Ovary (tissue), 9 donors: ENCODE results near the gene CCDC138. TPM values are rescaled to one million over a fixed set of nuclear protein-coding genes. Genes with fewer than 3 reads are reported as not detected.

Experiments used
- DNase-seq, 5 donors: peaks; one replicate each; pipeline ENCODE4 v3.0.0-alpha.2; 2019 to 2020
- H3K27ac ChIP-seq, 2 donors: fragments of 200-600 bp; one replicate each; pipeline versions ENCODE4 v1.5.1 to v1.8.0; 2019 to 2022
- H3K27me3 ChIP-seq: fragments of 200-600 bp; one replicate; pipeline ENCODE4 v1.8.0; 2022
- H3K36me3 ChIP-seq: fragments of 200-600 bp; sonication (generic); one replicate; pipeline ENCODE4 v1.5.1; 2019
- H3K4me1 ChIP-seq: one replicate; pipeline ENCODE4 v1.8.1; 2013; ENCODE audit warnings: mild to moderate bottlenecking, moderate library complexity; ENCODE audit not compliant: insufficient read depth
- H3K4me3 ChIP-seq: fragments of 200-600 bp; sonication (generic); one replicate; pipeline ENCODE4 v1.5.1; 2017
- H3K9me3 ChIP-seq, 2 donors: fragments of 200-600 bp in 1 of 2; sonication (generic) in 1 of 2; one replicate each; pipeline versions ENCODE4 v1.5.1 to v1.8.1; 2013 to 2019; ENCODE audit warnings: mild to moderate bottlenecking in 1 of 2, moderate library complexity in 1 of 2
- EP300 ChIP-seq: sonication (generic); formaldehyde crosslinking; IDR thresholded peaks from one replicate; pipeline ENCODE4 v1.6.1; 2017; ENCODE audit warnings: antibody characterized with exemption
- POLR2A ChIP-seq: fragments of 450-650 bp; IDR thresholded peaks from one replicate; pipeline ENCODE4 v1.6.1; 2017; ENCODE audit warnings: antibody characterized with exemption, mild to moderate bottlenecking, moderate library complexity
- WGBS, 3 donors: extraction: QIAGEN DNeasy Blood & Tissue Kit in 1 of 3; methylation state at CpG; one replicate each; pipeline versions ENCODE4 v1.1.5 to v1.1.7; 2013 to 2017; 5-methylcytosine and 5-hydroxymethylcytosine counted together
- intact Hi-C, 4 donors: fragments of 100-400 bp; cut with DNase I; formaldehyde crosslinking; loops; one replicate each; pipeline versions ENCODE4 v1.11.0 to v1.15.1; 2022 to 2023
- polyA plus RNA-seq, 2 donors: library from polyadenylated mRNA; stranded (reverse); fragments of 200-250 nt in 1 of 2; fragments of 350-450 nt in 1 of 2; fragmentation: Illumina TruSeq in 1 of 2; extraction: RNeasy Lipid Tissue Mini Kit (QIAGEN cat#74804) in 1 of 2; gene quantifications; one replicate each; pipeline ENCODE4 v1.2.3, GENCODE V29; 2013 to 2014
- total RNA-seq, 7 donors: library from RNA; depleted of rRNA in 2 of 7; stranded (reverse); fragments of >200 nt in 2 of 7; fragmentation: NEBNext Ultra II Directional in 3 of 7; extraction: Animal tissue kit (Norgen Biotek cat#: 25700) in 3 of 7; gene quantifications; one replicate each; pipeline versions ENCODE4 v1.1.0 to v1.2.4, GENCODE V29; 2016 to 2023
- TF ChIP-seq, protein P1 (sequence below), 3 donors: fragments of 450-650 bp in 2 of 3; fragments of 200-600 bp in 1 of 3; IDR thresholded peaks; one replicate each; pipeline versions ENCODE4 v1.5.1 to v1.8.0; 2016 to 2022; ENCODE audit warnings: antibody characterized with exemption in 3 of 3, mild to moderate bottlenecking in 1 of 3
- donor health status: DM: no; HTN: no; CAD: no; lungs with moderate emphysema.
- donor health status: DM: no; HTN: no; CAD: no.
- donor health status: Bipolar disorder and iron deficiency.
- donor health status: DM: yes; HTN: yes; CAD: no.
- donor health status: DM: no; HTN: no; CAD: no.
- donor health status: DM: yes; HTN: yes; CAD: no.

The CCDC138 gene
- total and polyA plus RNA-seq, 9 donors = 1.9 to 8.6 (median 4.6) TPM

- intact Hi-C loops = no loop called here
- TF ChIP-seq, protein P1, sequence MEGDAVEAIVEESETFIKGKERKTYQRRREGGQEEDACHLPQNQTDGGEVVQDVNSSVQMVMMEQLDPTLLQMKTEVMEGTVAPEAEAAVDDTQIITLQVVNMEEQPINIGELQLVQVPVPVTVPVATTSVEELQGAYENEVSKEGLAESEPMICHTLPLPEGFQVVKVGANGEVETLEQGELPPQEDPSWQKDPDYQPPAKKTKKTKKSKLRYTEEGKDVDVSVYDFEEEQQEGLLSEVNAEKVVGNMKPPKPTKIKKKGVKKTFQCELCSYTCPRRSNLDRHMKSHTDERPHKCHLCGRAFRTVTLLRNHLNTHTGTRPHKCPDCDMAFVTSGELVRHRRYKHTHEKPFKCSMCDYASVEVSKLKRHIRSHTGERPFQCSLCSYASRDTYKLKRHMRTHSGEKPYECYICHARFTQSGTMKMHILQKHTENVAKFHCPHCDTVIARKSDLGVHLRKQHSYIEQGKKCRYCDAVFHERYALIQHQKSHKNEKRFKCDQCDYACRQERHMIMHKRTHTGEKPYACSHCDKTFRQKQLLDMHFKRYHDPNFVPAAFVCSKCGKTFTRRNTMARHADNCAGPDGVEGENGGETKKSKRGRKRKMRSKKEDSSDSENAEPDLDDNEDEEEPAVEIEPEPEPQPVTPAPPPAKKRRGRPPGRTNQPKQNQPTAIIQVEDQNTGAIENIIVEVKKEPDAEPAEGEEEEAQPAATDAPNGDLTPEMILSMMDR (IDR thresholded peaks at IDR 0.05) = no peak
- TF ChIP-seq POLR2A = no peak
- no peak for TF ChIP-seq EP300
- Histone ChIP-seq H3K9me3 (no peaks in the 10 kb centered on the region), H3K27me3 (no peaks in the 10 kb centered on the region), H3K27ac (no peak overlapping the region), H3K4me1 (no peaks in the 10 kb centered on the region), H3K36me3 (no peaks in the 10 kb centered on the region), H3K4me3 (no peak overlapping the region)
- DNase-seq = no peak
- WGBS, 3 donors = 65 to 97% (median 81%) methylated on average over 3 of the region's 3 CpGs
Observed at GRCh38 chr2:108858894-108859293, 72.3 kb downstream of the CCDC138 start.

- intact Hi-C loops = no loop called here
- no peak overlapping the region for H3K27ac ChIP-seq
- H3K4me1 ChIP-seq = no peaks in the 10 kb centered on the region
- H3K27me3 ChIP-seq = no peaks in the 10 kb centered on the region
- TF ChIP-seq, protein P1 (IDR thresholded peaks at IDR 0.05) = no peak
- TF ChIP-seq POLR2A (no peak), EP300 (no peak)
- DNase-seq = no peak
- no peak overlapping the region for H3K4me3 ChIP-seq
- no peaks in the 10 kb centered on the region for H3K9me3 ChIP-seq
- H3K36me3 ChIP-seq = no peaks in the 10 kb centered on the region
Observed at GRCh38 chr2:108866041-108866440, 79.5 kb downstream of the CCDC138 start.

- TF ChIP-seq EP300 (no peak), POLR2A (no peak)
- TF ChIP-seq, protein P1 (IDR thresholded peaks at IDR 0.05) = no peak
- Histone ChIP-seq H3K4me3 (no peak overlapping the region), H3K4me1 (no peaks in the 10 kb centered on the region), H3K9me3 (no peaks in the 10 kb centered on the region), H3K27ac (no peak overlapping the region), H3K36me3 (no peaks in the 10 kb centered on the region), H3K27me3 (no peaks in the 10 kb centered on the region)
- intact Hi-C loops = no loop called here
- WGBS, 3 donors = 79 to 98% (median 85%) methylated on average over 1 of the region's 1 CpG
- DNase-seq = no peak
Observed at GRCh38 chr2:108868911-108869310, 82.3 kb downstream of the CCDC138 start.

DNA sequence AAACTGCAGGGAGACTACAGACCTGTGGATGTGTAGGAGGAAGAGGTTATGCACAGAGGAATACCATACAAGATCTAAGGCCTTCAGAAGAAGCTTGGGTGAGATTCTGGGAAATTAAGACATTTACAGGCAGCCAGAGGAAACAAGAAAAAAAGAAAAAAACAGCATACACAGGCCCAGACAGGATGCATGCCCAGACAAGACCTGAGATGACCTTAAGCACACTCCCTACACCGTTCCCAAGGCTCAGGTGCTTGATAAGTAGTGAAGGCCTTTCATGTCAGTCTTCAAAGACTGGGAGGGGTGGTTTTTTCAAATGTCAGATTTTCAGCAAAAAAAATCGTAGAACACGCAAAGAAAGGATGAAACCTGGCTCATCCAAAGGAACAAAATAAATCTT, 83.0 kb downstream of the CCDC138 start:
- no peak overlapping the region for H3K27ac ChIP-seq
- intact Hi-C loops = no loop called here
- H3K36me3 ChIP-seq = no peaks in the 10 kb centered on the region
- WGBS, 3 donors = 88 to 92% (median 90%) methylated on average over 3 of the region's 3 CpGs
- no peaks in the 10 kb centered on the region for H3K9me3 ChIP-seq
- no peaks in the 10 kb centered on the region for H3K27me3 ChIP-seq
- no peak overlapping the region for H3K4me3 ChIP-seq
- no peak for DNase-seq
- H3K4me1 ChIP-seq = no peaks in the 10 kb centered on the region
- no peak for TF ChIP-seq POLR2A

- TF ChIP-seq EP300 (no peak), POLR2A (no peak)
- TF ChIP-seq, protein P1 (IDR thresholded peaks at IDR 0.05) = no peak
- intact Hi-C loops = no loop called here
- Histone ChIP-seq H3K36me3 (no peaks in the 10 kb centered on the region), H3K4me1 (no peaks in the 10 kb centered on the region), H3K9me3 (no peaks in the 10 kb centered on the region), H3K27ac (no peak overlapping the region), H3K4me3 (no peak overlapping the region), H3K27me3 (no peaks in the 10 kb centered on the region)
- DNase-seq = no peak
- 97 to 99% (median 99%) methylated on average over 5 of the region's 5 CpGs for WGBS, 3 donors
Observed at GRCh38 chr2:108870069-108870644, 83.6 kb downstream of the CCDC138 start.
